Fibroblast of lung (primary cell): ENCODE data around the gene ARSJ.

Source experiments
- EZH2 ChIP-seq: IDR thresholded peaks from 2 replicates; pipeline ENCODE4 v1.5.1; 2012; ENCODE audit warnings: low read length, control low read depth, mild to moderate bottlenecking; ENCODE audit errors: missing control alignments
- TF ChIP-seq, protein P1 (sequence below), 2 donors: IDR thresholded peaks in 1 of 2; conservative IDR thresholded peaks in 1 of 2; 1 replicate in 1 of 2; 2 replicates in 1 of 2; pipeline ENCODE4 v1.5.1; 2011 to 2012; ENCODE audit warnings: low read length in 2 of 2, control low read depth in 1 of 2, inconsistent platforms in 1 of 2, low read depth in 1 of 2, mild to moderate bottlenecking in 1 of 2

- TF ChIP-seq, protein P1, sequence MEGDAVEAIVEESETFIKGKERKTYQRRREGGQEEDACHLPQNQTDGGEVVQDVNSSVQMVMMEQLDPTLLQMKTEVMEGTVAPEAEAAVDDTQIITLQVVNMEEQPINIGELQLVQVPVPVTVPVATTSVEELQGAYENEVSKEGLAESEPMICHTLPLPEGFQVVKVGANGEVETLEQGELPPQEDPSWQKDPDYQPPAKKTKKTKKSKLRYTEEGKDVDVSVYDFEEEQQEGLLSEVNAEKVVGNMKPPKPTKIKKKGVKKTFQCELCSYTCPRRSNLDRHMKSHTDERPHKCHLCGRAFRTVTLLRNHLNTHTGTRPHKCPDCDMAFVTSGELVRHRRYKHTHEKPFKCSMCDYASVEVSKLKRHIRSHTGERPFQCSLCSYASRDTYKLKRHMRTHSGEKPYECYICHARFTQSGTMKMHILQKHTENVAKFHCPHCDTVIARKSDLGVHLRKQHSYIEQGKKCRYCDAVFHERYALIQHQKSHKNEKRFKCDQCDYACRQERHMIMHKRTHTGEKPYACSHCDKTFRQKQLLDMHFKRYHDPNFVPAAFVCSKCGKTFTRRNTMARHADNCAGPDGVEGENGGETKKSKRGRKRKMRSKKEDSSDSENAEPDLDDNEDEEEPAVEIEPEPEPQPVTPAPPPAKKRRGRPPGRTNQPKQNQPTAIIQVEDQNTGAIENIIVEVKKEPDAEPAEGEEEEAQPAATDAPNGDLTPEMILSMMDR (conservative IDR thresholded peaks at IDR 0.05 in 1 of 2, IDR thresholded peaks at IDR 0.05 in 1 of 2; ENCODE audit: low read depth in 1 of 2, low read length in 2 of 2): no peak
- no peak for TF ChIP-seq EZH2
These were observed 109.6 kb downstream of the ARSJ start for GRCh38 chr4:113869743-113870375.
